ENCODE data around the gene STIM1. TPM values are rescaled to one million over a fixed set of nuclear protein-coding genes. Genes with fewer than 3 reads are reported as not detected.

The STIM1 gene
- total RNA-seq, 4 donors from 2014 or later = 42.2 to 71.0 (median 51.1) TPM

DNA sequence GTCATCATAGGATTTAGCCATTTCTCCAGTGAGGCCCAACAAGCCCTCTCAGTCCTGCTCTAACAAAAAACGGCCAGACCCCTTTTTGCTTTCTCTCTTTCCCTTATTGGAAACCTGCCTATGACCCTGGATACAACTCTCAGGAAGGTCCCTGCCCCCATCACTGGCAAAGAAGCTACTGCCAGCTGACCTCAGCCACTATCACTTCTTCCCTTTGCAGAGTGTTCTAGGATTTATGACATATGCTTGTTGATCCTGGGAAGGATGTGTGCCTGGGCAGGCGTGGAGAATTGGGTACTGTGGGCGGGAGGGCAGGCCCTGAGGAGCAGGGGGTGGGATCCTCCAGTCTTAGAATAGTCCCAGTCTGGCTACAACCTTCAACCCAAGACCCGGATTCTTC, 39.6 kb upstream of the STIM1 start:
- DNase-seq (ENCODE audit: low spot score) = no peak
- TF ChIP-seq, protein P1, sequence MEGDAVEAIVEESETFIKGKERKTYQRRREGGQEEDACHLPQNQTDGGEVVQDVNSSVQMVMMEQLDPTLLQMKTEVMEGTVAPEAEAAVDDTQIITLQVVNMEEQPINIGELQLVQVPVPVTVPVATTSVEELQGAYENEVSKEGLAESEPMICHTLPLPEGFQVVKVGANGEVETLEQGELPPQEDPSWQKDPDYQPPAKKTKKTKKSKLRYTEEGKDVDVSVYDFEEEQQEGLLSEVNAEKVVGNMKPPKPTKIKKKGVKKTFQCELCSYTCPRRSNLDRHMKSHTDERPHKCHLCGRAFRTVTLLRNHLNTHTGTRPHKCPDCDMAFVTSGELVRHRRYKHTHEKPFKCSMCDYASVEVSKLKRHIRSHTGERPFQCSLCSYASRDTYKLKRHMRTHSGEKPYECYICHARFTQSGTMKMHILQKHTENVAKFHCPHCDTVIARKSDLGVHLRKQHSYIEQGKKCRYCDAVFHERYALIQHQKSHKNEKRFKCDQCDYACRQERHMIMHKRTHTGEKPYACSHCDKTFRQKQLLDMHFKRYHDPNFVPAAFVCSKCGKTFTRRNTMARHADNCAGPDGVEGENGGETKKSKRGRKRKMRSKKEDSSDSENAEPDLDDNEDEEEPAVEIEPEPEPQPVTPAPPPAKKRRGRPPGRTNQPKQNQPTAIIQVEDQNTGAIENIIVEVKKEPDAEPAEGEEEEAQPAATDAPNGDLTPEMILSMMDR (IDR thresholded peaks at IDR 0.05) = no peak
- ATAC-seq (ENCODE audit: low FRiP score) = no peak

DNA sequence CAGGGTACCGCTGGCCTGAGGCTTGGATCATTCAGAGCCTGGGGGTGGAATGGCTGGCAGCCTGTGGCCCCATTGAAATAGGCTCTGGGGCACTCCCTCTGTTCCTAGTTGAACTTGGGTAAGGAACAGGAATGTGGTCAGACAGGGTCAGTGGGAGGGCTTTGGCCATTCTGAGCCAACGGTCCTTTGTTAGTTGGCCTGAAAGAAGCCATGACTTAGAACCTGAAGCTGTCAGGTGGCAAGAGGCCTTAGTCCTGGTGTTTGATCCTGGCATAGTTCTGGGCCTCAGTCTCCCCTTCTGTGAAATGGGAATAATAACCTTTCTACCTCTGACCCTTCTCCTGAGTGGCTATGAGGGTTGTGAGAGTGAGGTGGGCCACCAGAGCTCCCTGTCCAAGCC, 38.8 kb upstream of the STIM1 start:
- TF ChIP-seq, protein P1 (IDR thresholded peaks at IDR 0.05) = no peak
- DNase-seq (ENCODE audit: low spot score) = no peak
- no peak for ATAC-seq (ENCODE audit: low FRiP score)

GRCh38 chr11:3817181-3817800, 38.2 kb upstream of the STIM1 start:
- no peak for ATAC-seq (ENCODE audit: low FRiP score)
- DNase-seq (ENCODE audit: low spot score) = no peak

DNA sequence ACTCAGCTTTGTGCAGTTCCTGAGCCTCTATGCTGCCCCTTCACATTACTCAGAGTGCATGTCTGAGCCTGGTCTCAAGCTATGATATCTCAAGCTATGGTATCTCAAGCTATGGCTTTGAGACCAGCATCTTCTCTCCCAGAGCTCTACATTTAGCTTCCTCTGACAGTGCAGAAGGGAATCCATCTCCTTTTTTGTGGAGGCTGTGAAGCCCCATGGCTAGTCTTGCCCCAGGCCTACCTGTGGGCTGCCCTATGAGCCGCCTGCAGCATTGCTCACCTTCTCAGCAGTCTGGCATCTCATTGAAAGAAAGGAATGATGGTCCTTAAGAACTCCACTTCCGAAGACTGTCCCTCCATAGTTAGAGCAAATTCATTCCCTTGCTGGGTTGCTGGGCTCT, 34.5 kb upstream of the STIM1 start:
- no peak for ATAC-seq (ENCODE audit: low FRiP score)
- DNase-seq (ENCODE audit: low spot score) = no peak
- TF ChIP-seq, protein P1 (IDR thresholded peaks at IDR 0.05) = no peak

More at GRCh38 chr11:3817181-3817800, 38.2 kb upstream of the STIM1 start:
- TF ChIP-seq, protein P1 (IDR thresholded peaks at IDR 0.05) = no peak

GRCh38 chr11:3822312-3822711, 33.2 kb upstream of the STIM1 start:
- TF ChIP-seq, protein P1 (IDR thresholded peaks at IDR 0.05) = no peak
- ATAC-seq (ENCODE audit: low FRiP score) (no peak), DNase-seq (ENCODE audit: low spot score) (no peak)

- ATAC-seq (ENCODE audit: low FRiP score) (no peak), DNase-seq (ENCODE audit: low spot score) (no peak)
- TF ChIP-seq, protein P1 (IDR thresholded peaks at IDR 0.05) = no peak
Observed at GRCh38 chr11:3823303-3823702, 32.2 kb upstream of the STIM1 start.

DNA sequence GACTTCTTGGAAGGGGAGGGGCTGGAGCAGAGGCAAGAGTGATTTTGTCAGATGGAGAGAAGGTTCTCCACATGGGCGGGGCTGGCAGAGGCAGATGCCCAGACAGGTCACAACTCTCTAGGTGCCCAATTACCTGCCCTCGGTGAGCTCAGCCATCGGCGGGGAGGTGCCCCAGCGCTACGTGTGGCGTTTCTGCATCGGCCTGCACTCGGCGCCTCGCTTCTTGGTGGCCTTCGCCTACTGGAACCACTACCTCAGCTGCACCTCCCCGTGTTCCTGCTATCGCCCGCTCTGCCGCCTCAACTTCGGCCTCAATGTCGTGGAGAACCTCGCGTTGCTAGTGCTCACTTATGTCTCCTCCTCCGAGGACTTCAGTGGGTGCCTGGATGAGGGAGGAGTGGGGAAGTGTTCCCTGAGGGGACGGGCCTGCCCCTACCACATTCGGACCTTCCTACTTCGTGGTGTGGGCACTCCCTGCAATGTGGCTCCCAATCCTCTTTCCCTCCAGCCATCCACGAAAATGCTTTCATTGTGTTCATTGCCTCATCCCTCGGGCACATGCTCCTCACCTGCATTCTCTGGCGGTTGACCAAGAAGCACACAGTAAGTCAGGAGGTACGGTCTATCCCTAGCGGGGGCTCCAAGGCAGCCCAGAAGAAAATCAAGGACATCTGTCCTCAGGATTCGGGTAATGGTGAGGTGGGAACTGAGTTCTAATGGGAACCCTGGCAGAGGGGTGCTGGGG, 31.5 kb upstream of the STIM1 start:
- TF ChIP-seq, protein P1 (IDR thresholded peaks at IDR 0.05) = no peak
- DNase-seq (ENCODE audit: low spot score) = no peak
- no peak for ATAC-seq (ENCODE audit: low FRiP score)

All from omental fat pad (tissue), 4 donors.